ENCODE data around the gene KIRREL3. TPM values are rescaled to one million over a fixed set of nuclear protein-coding genes. Genes with fewer than 3 reads are reported as not detected.

The KIRREL3 gene
- total and polyA plus RNA-seq, 2 of the 8 experiments (the other 6 are each of a cell fraction or from before 2014, with no cell fraction given), result 0.29 to 0.32 TPM

DNA sequence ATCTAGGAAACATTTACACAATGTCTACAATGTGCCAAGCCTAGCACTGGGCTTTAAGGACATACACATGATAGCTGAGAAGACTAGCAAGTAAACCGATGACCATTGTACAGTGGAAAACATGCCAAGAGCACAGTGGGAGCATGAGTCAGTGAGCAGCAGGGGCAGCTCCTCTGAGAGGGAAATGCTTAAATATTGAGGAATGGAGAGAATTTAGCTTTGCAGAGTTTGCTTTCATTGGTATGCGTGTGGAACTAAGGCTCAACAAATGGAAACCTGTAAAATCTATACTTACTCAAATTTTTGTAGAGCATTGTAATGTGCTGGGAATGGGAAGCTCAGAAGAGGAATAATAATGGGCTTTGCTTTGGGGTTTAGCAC, 362.8 kb downstream of the KIRREL3 start:
- FAIRE-seq, result no peak
- H3K27ac ChIP-seq (ENCODE audit: low read depth, low read length), result no peak overlapping the region
- POLR2A ChIA-PET (ENCODE audit: partially characterized antibody), result no interaction called here

More for the DNA sequence above, 362.8 kb downstream of the KIRREL3 start:
- no peaks in the 10 kb centered on the region for H3K79me1 ChIP-seq (ENCODE audit: low read depth, low read length)
- no peaks in the 10 kb centered on the region for H3K79me2 ChIP-seq (ENCODE audit: control insufficient read depth in 1 of 2, insufficient read depth in 2 of 2, low read length in 2 of 2)
- no peak overlapping the region for H3K14ac ChIP-seq (ENCODE audit: insufficient read length)
- H2AK5ac ChIP-seq (ENCODE audit: low read depth, low read length), result no peak overlapping the region
- no peak overlapping the region for H2AFZ ChIP-seq (ENCODE audit: low read length)
- no peak overlapping the region for H4K91ac ChIP-seq (replicated peaks; ENCODE audit: insufficient read length, low read length)
- 66% methylated on average over 2 of the region's 2 CpGs; no CpG with 5 or more reads in 1 of the 2 experiments for WGBS, 2 experiments (ENCODE audit: extremely low coverage in 1 of 2, insufficient coverage in 1 of 2, insufficient read length in 1 of 2, insufficient replicate concordance in 2 of 2, low coverage in 1 of 2, low lambda C conversion rate in 2 of 2, missing lambda C conversion rate in 1 of 2)
- H2BK120ac ChIP-seq (replicated peaks; ENCODE audit: low read depth, low read length), result no peak overlapping the region
- CTCF ChIA-PET (ENCODE audit: partially characterized antibody), result interaction anchor here (1.2 to 2.5 kb wide), 4 partner anchors 31 to 190 kb away, joined by 3 to 11 read pairs (median 3); no protein-coding TSS in a partner anchor
- H3K4me3 ChIP-seq (ENCODE audit: extremely low read depth in 1 of 4, insufficient read depth in 2 of 4, low read depth in 3 of 4, low read length in 4 of 4), result no peak overlapping the region
- H4K20me1 ChIP-seq (replicated peaks in 1 of 2; ENCODE audit: control insufficient read depth in 1 of 2, insufficient read depth in 2 of 2, low read length in 2 of 2), result no peaks in the 10 kb centered on the region
- H4K5ac ChIP-seq (ENCODE audit: insufficient read length, low read depth, low read length), result no peak overlapping the region
- H3K36me3 ChIP-seq (ENCODE audit: control insufficient read depth in 2 of 4, insufficient read depth in 4 of 4, low read length in 3 of 4), result no peaks in the 10 kb centered on the region
- no peak overlapping the region for H2BK15ac ChIP-seq (ENCODE audit: low read length)
- no peaks in the 10 kb centered on the region for H3K9me3 ChIP-seq (ENCODE audit: insufficient read depth in 2 of 2, low read depth in 1 of 2, low read length in 1 of 2)
- H2BK12ac ChIP-seq (ENCODE audit: low read depth, low read length), result no peak overlapping the region
- H2BK5ac ChIP-seq (ENCODE audit: low read depth, low read length), result no peak overlapping the region
- DNase-seq (ENCODE audit: low read depth in 1 of 2, low spot score in 2 of 2), result no peak
- H3K4me1 ChIP-seq (replicated peaks in 1 of 4; ENCODE audit: control insufficient read depth in 3 of 4, insufficient read depth in 4 of 4, low read length in 3 of 4), result peaks cover 0 to 15% (median 2%) of the 10 kb centered on the region in 4 experiments; a peak in 3 of 7 replicates
- H3K23ac ChIP-seq (ENCODE audit: insufficient read length), result no peak overlapping the region
- TF ChIP-seq NRF1 (IDR thresholded peaks at IDR 0.05; ENCODE audit: low read depth, low read length) (no peak), ZNF274 (IDR thresholded peaks at IDR 0.05; ENCODE audit: borderline replicate concordance, extremely low read depth, low read length) (no peak), KDM1A (IDR thresholded peaks at IDR 0.05; ENCODE audit: borderline replicate concordance, low read length) (no peak), SIN3A (conservative IDR thresholded peaks at IDR 0.05 in 1 of 2, IDR thresholded peaks at IDR 0.05 in 1 of 2; ENCODE audit: low read depth in 1 of 2, low read length in 2 of 2) (no peak), FOSL1 (IDR thresholded peaks at IDR 0.05; ENCODE audit: insufficient read depth, low read depth, low read length) (no peak), SRF (IDR thresholded peaks at IDR 0.05; ENCODE audit: low read depth, low read length) (no peak)
- TF ChIP-seq, protein P1, sequence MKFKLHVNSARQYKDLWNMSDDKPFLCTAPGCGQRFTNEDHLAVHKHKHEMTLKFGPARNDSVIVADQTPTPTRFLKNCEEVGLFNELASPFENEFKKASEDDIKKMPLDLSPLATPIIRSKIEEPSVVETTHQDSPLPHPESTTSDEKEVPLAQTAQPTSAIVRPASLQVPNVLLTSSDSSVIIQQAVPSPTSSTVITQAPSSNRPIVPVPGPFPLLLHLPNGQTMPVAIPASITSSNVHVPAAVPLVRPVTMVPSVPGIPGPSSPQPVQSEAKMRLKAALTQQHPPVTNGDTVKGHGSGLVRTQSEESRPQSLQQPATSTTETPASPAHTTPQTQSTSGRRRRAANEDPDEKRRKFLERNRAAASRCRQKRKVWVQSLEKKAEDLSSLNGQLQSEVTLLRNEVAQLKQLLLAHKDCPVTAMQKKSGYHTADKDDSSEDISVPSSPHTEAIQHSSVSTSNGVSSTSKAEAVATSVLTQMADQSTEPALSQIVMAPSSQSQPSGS (IDR thresholded peaks at IDR 0.05; ENCODE audit: low read length), result no peak
- H3K9ac ChIP-seq (replicated peaks in 1 of 4; ENCODE audit: extremely low read depth in 1 of 4, low read depth in 3 of 4, low read length in 3 of 4), result no peak overlapping the region
- no peaks in the 10 kb centered on the region for H3K27me3 ChIP-seq (replicated peaks in 1 of 4; ENCODE audit: control insufficient read depth in 3 of 4, extremely low read depth in 1 of 4, insufficient read depth in 3 of 4, low read length in 3 of 4)
- no peak overlapping the region for H4K8ac ChIP-seq (ENCODE audit: extremely low read depth, insufficient read depth, low read length)
- H3K18ac ChIP-seq (ENCODE audit: extremely low read depth, low read length), result no peak overlapping the region
- no peak overlapping the region for H3K4ac ChIP-seq (replicated peaks; ENCODE audit: insufficient read length, low read depth, low read length)
- no peak overlapping the region for H3K4me2 ChIP-seq (ENCODE audit: insufficient read depth in 1 of 2, low read depth in 2 of 2, low read length in 2 of 2)
- H3K56ac ChIP-seq (replicated peaks; ENCODE audit: insufficient read length, low read depth, low read length), result no peak overlapping the region
- no peak overlapping the region for H2BK20ac ChIP-seq (ENCODE audit: low read length)
- H3K23me2 ChIP-seq (ENCODE audit: low read depth, low read length), result no peaks in the 10 kb centered on the region

Data from H1 (cell line).